Lung (tissue), 12 donors: ENCODE data around the gene SPECC1. TPM values are rescaled to one million over a fixed set of nuclear protein-coding genes. Genes with fewer than 3 reads are reported as not detected.

Experiments
- ATAC-seq: fragments of 200-7000 bp; cut with Tn5 transposase; one replicate; pipeline ENCODE4 v1.9.1; 2020; ENCODE audit warnings: moderate number of reproducible peaks; ENCODE audit not compliant: insufficient read depth, low FRiP score
- DNase-seq, 3 donors: peaks; one replicate each; pipeline ENCODE4 v3.0.0-alpha.2; 2013 to 2017
- H3K27ac ChIP-seq, 2 donors: one replicate each; pipeline ENCODE4 v1.5.1; 2013; ENCODE audit warnings: mild to moderate bottlenecking in 2 of 2, moderate library complexity in 2 of 2, control low read depth in 1 of 2, inconsistent platforms in 1 of 2, low read depth in 1 of 2, low read length in 1 of 2
- H3K27me3 ChIP-seq, 3 donors: one replicate each; pipeline ENCODE4 v1.5.1; 2013; ENCODE audit warnings: low read length in 2 of 3; ENCODE audit not compliant: control insufficient read depth in 3 of 3, insufficient read depth in 3 of 3
- H3K36me3 ChIP-seq, 4 donors: one replicate each; pipeline ENCODE4 v1.5.1; 2013; ENCODE audit warnings: low read length in 4 of 4, mild to moderate bottlenecking in 1 of 4, moderate library complexity in 1 of 4; ENCODE audit not compliant: control insufficient read depth in 4 of 4, insufficient read depth in 4 of 4
- H3K4me1 ChIP-seq, 5 donors: one replicate each; pipeline ENCODE4 v1.5.1; 2013; ENCODE audit warnings: low read length in 5 of 5, mild to moderate bottlenecking in 2 of 5, moderate library complexity in 1 of 5; ENCODE audit not compliant: control insufficient read depth in 5 of 5, insufficient read depth in 5 of 5
- H3K4me3 ChIP-seq: one replicate; pipeline ENCODE4 v1.5.1; 2013; ENCODE audit warnings: mild to moderate bottlenecking, control low read depth, moderate library complexity
- H3K9ac ChIP-seq, 2 donors: one replicate each; pipeline ENCODE4 v1.5.1; 2013; ENCODE audit warnings: low read length in 2 of 2, control low read depth in 1 of 2; ENCODE audit not compliant: insufficient read depth in 1 of 2
- H3K9me3 ChIP-seq, 4 donors: one replicate each; pipeline ENCODE4 v1.5.1; 2013; ENCODE audit warnings: low read length in 3 of 4, mild to moderate bottlenecking in 1 of 4, moderate library complexity in 1 of 4; ENCODE audit not compliant: control insufficient read depth in 4 of 4, insufficient read depth in 3 of 4
- CTCF ChIP-seq: IDR thresholded peaks from 2 replicates; pipeline ENCODE4 v1.5.1; 2012; ENCODE audit warnings: mild to moderate bottlenecking; ENCODE audit errors: control extremely low read depth, extremely low read depth
- WGBS, 2 donors: extraction: QIAGEN DNeasy Blood & Tissue Kit; methylation state at CpG; one replicate each; pipeline ENCODE4 v1.1.7; 2013; 5-methylcytosine and 5-hydroxymethylcytosine counted together
- polyA plus RNA-seq, 2 donors: library from polyadenylated mRNA; stranded (reverse); fragments of 200-250 nt; gene quantifications; one replicate each; pipeline ENCODE4 v1.2.1, GENCODE V29; 2013
- total RNA-seq, 2 donors: library from RNA; depleted of rRNA in 1 of 2; stranded (reverse); fragments of >200 nt in 1 of 2; gene quantifications; one replicate each; pipeline ENCODE4 v1.2.1, GENCODE V29; 2014 to 2021
- donor health status: control.
- donor health status: control.
- donor health status: Bipolar disorder and iron deficiency.
- donor health status: healthy.
- donor health status: DM: yes; HTN: yes; CAD: no.

Gene SPECC1
- total and polyA plus RNA-seq, 4 donors, result 8.8 to 27.1 (median 14.7) TPM

DNA sequence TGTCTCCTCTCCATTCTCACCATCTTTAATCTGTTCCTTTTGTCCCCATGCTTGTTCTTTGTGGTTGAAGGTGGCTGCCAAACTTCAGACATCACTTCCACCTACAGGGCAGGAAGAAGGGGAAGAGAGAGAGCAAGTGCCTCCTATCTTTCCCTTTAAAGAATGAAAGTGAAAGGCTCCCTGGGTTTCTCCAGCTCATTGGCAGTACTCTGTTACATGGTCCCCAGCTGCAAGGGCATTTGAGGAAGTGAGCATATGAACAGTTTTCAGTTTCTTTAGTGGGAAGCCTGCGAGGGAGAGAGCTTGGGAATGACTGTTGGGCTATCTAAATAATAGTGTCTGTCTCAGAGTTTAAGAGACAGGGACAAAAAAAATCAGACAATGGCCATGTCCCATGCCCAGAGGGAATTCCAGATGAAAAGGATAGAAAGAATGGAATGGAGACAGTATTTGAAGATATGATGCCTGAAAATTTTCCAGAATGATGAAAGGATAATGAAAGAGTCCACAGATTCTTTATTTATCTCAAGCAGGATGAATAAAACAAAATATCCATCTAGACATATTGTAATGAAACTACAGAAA, 298.3 kb downstream of the SPECC1 start:
- no peak overlapping the region for H3K9ac ChIP-seq
- H3K9me3 ChIP-seq, result peaks cover 0 to 12% (median 6%) of the 10 kb centered on the region in 4 donors
- H3K4me1 ChIP-seq, result no peaks in the 10 kb centered on the region
- H3K4me3 ChIP-seq, result no peak overlapping the region
- no peaks in the 10 kb centered on the region for H3K27me3 ChIP-seq
- DNase-seq (no peak), ATAC-seq (no peak)
- no peaks in the 10 kb centered on the region for H3K36me3 ChIP-seq
- WGBS, 2 donors, result 83 to 86% methylated on average over 1 of the region's 1 CpG
- no peak for TF ChIP-seq CTCF
- H3K27ac ChIP-seq, result no peak overlapping the region

- TF ChIP-seq CTCF, result no peak
- no peak for ATAC-seq
- no peaks in the 10 kb centered on the region for H3K27me3 ChIP-seq
- no peak overlapping the region for H3K4me3 ChIP-seq
- no peak overlapping the region for H3K27ac ChIP-seq
- H3K9me3 ChIP-seq, result peaks cover 0 to 12% (median 8%) of the 10 kb centered on the region in 4 donors
- no peak for DNase-seq
- no peaks in the 10 kb centered on the region for H3K4me1 ChIP-seq
- peaks cover 0 to 2% (median 0%) of the 10 kb centered on the region in 4 donors for H3K36me3 ChIP-seq
- no peak overlapping the region for H3K9ac ChIP-seq
- WGBS, 2 donors, result 93 to 98% methylated on average over 5 of the region's 5 CpGs
Measured at GRCh38 chr17:20310481-20310880, 301.3 kb downstream of the SPECC1 start.

DNA sequence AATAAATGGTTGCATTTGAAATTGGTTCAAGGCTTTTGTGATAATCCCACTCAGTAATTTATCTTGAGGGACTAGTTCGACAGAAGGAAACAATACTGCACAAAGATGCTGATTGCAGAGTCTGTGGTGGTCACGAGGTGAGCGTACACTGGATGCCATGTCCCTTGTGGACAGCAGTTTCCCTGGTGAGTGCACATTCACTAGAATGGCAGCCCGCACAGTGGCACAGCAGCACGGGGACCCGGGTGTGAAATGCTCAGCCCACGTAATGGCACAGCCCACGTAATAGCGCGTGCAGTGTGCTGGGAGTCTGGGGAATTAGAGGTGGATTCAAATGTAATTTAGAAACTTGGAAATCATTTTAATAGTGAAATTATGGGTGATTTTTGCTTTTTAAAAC, 304.1 kb downstream of the SPECC1 start:
- ATAC-seq (no peak), DNase-seq (no peak)
- H3K4me3 ChIP-seq, result no peak overlapping the region
- peaks cover 0 to 4% (median 1%) of the 10 kb centered on the region in 4 donors for H3K9me3 ChIP-seq
- H3K36me3 ChIP-seq, result peaks cover 0 to 2% (median 0%) of the 10 kb centered on the region in 4 donors
- 91 to 94% methylated on average over 10 of the region's 10 CpGs for WGBS, 2 donors
- H3K4me1 ChIP-seq, result no peaks in the 10 kb centered on the region
- no peak overlapping the region for H3K9ac ChIP-seq
- TF ChIP-seq CTCF, result no peak
- H3K27ac ChIP-seq, result no peak overlapping the region
- H3K27me3 ChIP-seq, result no peaks in the 10 kb centered on the region

GRCh38 chr17:20313891-20314290, 304.7 kb downstream of the SPECC1 start:
- Histone ChIP-seq H3K9ac (no peak overlapping the region), H3K9me3 (peaks cover 0 to 4% (median 1%) of the 10 kb centered on the region in 4 donors), H3K27ac (no peak overlapping the region), H3K27me3 (no peaks in the 10 kb centered on the region), H3K36me3 (peaks cover 0 to 2% (median 0%) of the 10 kb centered on the region in 4 donors), H3K4me1 (no peaks in the 10 kb centered on the region), H3K4me3 (no peak overlapping the region)
- ATAC-seq (no peak), DNase-seq (no peak)
- 93% methylated on average over 7 of the region's 7 CpGs for whole genome bisulfite sequencing, 2 donors
- TF ChIP-seq CTCF, result no peak
